Measurements from ENCODE around the gene MIAT. TPM values are rescaled to one million over a fixed set of nuclear protein-coding genes. Genes with fewer than 3 reads are reported as not detected.

Gene MIAT
- total RNA-seq = 1.1 and 1.8 TPM in 2 replicates

GRCh38 chr22:26656891-26657851 lies at the start of gene MIAT:
MIAT (plus strand) TSS chr22:26657588.

DNA sequence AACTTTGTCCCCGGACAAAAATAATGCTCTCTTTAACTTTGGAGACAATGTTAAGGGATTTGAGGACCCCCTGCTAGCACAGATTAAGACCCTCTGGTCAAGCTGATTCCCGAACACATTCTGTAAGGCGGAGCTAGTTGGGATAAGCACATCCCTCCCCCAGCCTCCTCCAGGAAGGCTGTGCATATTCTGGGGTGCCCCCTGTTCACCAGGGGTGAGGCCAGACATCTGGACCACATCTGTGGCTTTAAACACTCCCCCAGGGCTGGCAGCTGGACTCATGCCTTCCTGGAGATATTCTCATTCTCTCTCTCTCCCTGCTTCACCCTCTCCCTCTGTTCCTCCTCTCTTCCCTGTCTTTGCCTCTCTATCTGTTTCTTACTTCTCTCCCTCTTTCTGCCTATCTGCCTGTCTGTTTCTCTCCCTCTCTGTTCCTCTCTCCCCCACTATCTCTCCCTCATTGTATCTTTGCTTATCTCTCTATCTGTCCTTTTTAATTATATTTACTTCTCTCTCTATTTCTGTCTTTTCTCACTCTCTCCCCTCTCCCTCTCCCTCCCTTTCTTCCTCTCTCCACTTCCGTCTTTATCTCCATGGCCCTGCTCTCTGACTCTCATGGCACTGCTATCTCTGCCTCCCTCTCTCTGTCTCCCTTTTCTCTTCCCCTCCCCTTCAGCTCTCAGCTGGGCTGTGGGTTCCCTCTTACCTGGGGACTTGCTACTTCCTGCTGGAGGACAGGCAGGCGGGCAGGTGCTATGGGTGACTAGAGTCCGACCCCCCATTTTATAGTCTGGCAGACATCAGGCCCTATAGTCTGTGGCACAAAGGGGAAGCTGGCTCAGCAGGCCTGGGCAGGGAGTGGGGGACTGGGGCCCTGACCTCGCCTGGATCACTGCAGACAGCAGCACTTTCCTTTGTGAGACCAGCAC lies 39.9 kb upstream of the MIAT start, which contains the start of gene CRYBB1:
Gene CRYBB1, minus strand, starts transcription at position 757 of the 929 bp plus-strand sequence. CDS start 1,708 bp downstream, outside the sequence.

GRCh38 chr22:26621663-26622062 lies 35.7 kb upstream of the MIAT start, which contains the start of gene CRYBA4:
CRYBA4 (plus strand) TSS chr22:26621963; CDS start chr22:26622597, 634 bp downstream.

Small RNA genes within 50 kb of the gene (small RNA-seq; reads per million reads assigned to genes)
- gene RF01874 = not detected

Other genes starting within 250 kb of the MIAT start
- gene ASPHD2, start 228.3 kb upstream of the MIAT start, total RNA-seq = 3.3 and 4.4 TPM in 2 replicates
- gene HPS4, start 173.8 kb upstream of the MIAT start, total RNA-seq = 34.4 and 42.2 TPM in 2 replicates
- 15.2 and 17.2 TPM in 2 replicates for gene SRRD, start 173.7 kb upstream of the MIAT start, total RNA-seq
- gene TFIP11, start 145.1 kb upstream of the MIAT start, total RNA-seq = 40.6 and 46.4 TPM in 2 replicates
- 34.2 and 38.1 TPM in 2 replicates for gene TPST2, start 67.5 kb upstream of the MIAT start, total RNA-seq
- gene CRYBB1, start 39.6 kb upstream of the MIAT start, total RNA-seq = not detected in 2 replicates
- gene CRYBA4, start 35.6 kb upstream of the MIAT start, total RNA-seq = not detected in 2 replicates